ENCODE data around the gene MAP1LC3A.

DNA sequence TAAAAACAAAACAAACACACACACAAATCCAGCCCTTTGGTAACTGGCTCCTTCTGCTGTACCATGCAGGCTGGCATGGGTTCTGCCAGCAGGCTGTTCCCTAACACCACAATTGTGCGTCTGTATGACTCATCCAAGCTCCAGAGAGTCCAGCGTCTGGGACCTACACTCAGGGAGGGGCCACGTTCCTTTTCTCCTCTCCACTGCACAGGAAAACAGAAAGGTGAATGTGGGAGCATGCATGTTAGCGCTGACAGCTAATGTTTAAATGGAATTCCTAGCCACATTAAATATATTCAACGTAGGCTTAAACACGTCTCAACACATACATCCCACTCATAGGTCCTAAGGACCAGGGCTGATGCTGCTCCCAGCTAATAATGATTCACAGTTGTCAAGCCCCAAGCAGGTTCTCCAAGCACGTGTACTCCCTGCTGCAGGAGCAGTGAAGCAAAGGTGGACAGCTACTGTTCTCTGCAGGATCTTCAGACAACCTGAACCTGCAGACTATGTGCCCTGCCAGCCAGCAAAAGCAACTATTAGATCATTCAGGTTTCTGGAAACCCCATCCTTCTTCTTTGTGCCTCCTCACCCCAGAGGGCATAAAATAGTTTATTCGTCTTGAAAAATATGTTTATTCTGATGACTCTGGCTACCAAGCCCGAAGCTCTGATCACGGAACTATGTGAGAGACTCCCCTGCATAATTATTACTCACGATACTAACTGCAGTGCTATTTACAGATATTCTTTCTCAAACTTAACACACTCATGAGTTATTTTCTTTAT is 20.9 kb downstream of the MAP1LC3A start:
- TF ChIP-seq, protein P1, sequence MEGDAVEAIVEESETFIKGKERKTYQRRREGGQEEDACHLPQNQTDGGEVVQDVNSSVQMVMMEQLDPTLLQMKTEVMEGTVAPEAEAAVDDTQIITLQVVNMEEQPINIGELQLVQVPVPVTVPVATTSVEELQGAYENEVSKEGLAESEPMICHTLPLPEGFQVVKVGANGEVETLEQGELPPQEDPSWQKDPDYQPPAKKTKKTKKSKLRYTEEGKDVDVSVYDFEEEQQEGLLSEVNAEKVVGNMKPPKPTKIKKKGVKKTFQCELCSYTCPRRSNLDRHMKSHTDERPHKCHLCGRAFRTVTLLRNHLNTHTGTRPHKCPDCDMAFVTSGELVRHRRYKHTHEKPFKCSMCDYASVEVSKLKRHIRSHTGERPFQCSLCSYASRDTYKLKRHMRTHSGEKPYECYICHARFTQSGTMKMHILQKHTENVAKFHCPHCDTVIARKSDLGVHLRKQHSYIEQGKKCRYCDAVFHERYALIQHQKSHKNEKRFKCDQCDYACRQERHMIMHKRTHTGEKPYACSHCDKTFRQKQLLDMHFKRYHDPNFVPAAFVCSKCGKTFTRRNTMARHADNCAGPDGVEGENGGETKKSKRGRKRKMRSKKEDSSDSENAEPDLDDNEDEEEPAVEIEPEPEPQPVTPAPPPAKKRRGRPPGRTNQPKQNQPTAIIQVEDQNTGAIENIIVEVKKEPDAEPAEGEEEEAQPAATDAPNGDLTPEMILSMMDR (IDR thresholded peaks at IDR 0.05; ENCODE audit: insufficient read depth, low read length, poor library complexity, severe bottlenecking), result no peak
- no peak for TF ChIP-seq EZH2phosphoT487 (conservative IDR thresholded peaks at IDR 0.05; ENCODE audit: low read length)

Data from SU-DHL-6 (cell line).